BJ (cell line): Measurements from ENCODE around the gene ZFP92. TPM values are rescaled to one million over a fixed set of nuclear protein-coding genes. Genes with fewer than 3 reads are reported as not detected.

Experiments used
- CTCF ChIA-PET: fragments of 350-600 bp; formaldehyde crosslinking; extraction: SDS; loops from one replicate; lab custom pipeline; 2021; ENCODE audit warnings: antibody characterized with exemption, inconsistent platforms; lab: Yijun Ruan, JAX
- POLR2A ChIA-PET: fragments of 300-600 bp; sonication (Branson Sonifier 250); formaldehyde crosslinking; extraction: SDS; loops from one replicate; lab custom pipeline; 2021; ENCODE audit warnings: antibody characterized with exemption; lab: Charles Lee
- DNase-seq: peaks from one replicate; pipeline ENCODE4 v3.0.0-alpha.2; 2011; ENCODE audit warnings: low read depth
- H3K27me3 ChIP-seq: 2 replicates; pipeline ENCODE4 v1.6.0; 2011; ENCODE audit warnings: low read length; ENCODE audit not compliant: control insufficient read depth, insufficient read depth
- H3K36me3 ChIP-seq: 2 replicates; pipeline ENCODE4 v1.5.1; 2011; ENCODE audit warnings: low read length; ENCODE audit not compliant: control insufficient read depth, insufficient read depth
- H3K4me3 ChIP-seq: 2 replicates; pipeline ENCODE4 v1.5.1; 2011; ENCODE audit warnings: low read depth, mild to moderate bottlenecking, control low read depth, low read length
- polyA plus RNA-seq: library from polyadenylated mRNA; depleted of rRNA; stranded (reverse); fragments of >200 nt; gene quantifications from 2 replicates; pipeline ENCODE4 v1.2.3, GENCODE V29; 2011
- TF ChIP-seq, protein P1 (sequence below): IDR thresholded peaks from 2 replicates; pipeline ENCODE4 v1.5.1; 2011; ENCODE audit warnings: low read depth, mild to moderate bottlenecking, control low read depth, inconsistent platforms, low read length, moderate library complexity; ENCODE audit not compliant: insufficient read depth

The ZFP92 gene
- polyA plus RNA-seq, 1 experiment: 0.36 TPM

DNA sequence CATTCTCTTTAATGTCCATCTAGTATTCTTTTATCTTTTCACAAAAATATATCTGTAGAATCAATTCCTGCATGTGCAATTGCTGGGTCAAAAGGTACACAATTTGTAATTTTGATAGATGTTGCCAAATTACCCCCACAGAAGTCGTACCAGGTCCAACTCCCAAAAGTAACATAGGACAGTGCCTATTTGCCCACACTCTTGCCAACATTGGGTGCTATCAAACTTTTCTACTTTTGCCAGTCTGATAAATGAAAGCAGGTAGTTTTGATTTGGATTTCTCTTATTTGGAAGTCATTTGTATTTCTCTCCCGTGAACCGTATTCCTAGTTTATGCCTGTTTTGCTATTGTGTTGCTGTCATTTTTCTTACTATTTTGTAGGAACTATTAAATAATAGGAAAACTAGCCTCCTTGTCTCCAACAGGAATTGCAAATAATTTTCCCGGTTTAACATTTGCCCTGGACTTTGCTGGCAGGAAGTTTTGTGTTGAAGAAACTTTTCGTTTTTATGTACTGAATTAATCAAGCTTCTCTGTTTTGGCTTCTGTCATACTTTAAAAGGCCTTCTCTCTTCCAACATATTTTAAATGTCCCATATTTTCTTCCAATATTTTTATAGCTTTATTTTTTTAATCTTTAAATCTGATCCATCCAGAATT lies 44.3 kb upstream of the ZFP92 start:
- Histone ChIP-seq H3K4me3 (no peak overlapping the region), H3K27me3 (no peaks in the 10 kb centered on the region; the same call in 1 of the 2 replicates), H3K36me3 (no peaks in the 10 kb centered on the region)
- CTCF ChIA-PET: no interaction called here
- POLR2A ChIA-PET: no interaction called here
- no peak for DNase-seq
- TF ChIP-seq, protein P1, sequence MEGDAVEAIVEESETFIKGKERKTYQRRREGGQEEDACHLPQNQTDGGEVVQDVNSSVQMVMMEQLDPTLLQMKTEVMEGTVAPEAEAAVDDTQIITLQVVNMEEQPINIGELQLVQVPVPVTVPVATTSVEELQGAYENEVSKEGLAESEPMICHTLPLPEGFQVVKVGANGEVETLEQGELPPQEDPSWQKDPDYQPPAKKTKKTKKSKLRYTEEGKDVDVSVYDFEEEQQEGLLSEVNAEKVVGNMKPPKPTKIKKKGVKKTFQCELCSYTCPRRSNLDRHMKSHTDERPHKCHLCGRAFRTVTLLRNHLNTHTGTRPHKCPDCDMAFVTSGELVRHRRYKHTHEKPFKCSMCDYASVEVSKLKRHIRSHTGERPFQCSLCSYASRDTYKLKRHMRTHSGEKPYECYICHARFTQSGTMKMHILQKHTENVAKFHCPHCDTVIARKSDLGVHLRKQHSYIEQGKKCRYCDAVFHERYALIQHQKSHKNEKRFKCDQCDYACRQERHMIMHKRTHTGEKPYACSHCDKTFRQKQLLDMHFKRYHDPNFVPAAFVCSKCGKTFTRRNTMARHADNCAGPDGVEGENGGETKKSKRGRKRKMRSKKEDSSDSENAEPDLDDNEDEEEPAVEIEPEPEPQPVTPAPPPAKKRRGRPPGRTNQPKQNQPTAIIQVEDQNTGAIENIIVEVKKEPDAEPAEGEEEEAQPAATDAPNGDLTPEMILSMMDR: no peak

DNA sequence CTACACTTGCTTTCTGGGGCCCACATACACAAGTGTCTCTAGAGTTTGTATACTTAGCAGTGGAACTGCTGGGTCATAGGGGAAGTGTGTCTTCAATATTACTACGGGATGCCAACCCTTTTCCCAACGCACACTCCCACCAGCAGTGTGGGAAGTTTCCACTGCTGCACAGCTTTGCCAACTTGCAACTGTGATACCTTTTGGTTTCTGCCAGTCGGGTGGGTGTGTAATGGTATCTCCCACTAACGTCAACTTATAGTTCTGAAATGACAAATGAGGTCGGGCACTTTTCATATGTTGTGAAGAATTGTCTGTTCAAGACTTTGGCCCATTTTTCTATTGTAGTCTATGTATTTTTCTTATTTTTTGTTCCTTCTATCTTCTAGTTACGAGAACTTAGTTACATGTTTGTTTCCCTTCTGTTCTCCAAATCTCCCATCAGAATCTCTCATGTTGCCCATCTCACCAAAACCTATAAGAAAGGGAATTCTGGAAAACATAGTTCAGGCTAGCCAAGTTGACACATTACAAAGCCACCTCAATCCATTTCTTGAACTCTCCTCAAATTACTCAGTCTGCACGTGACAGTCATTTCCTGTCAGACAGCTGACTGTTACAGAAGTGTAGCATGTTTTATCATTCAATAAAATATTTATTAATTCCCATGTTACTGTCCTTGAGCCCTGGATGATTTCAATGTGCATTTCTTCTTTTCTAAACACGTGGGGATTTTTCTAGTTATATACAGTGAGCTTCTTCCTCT lies 40.8 kb upstream of the ZFP92 start:
- no peaks in the 10 kb centered on the region for H3K27me3 ChIP-seq
- POLR2A ChIA-PET: no interaction called here
- TF ChIP-seq, protein P1: no peak
- no peaks in the 10 kb centered on the region for H3K36me3 ChIP-seq
- CTCF ChIA-PET: no interaction called here
- H3K4me3 ChIP-seq: no peak overlapping the region
- no peak for DNase-seq

DNA sequence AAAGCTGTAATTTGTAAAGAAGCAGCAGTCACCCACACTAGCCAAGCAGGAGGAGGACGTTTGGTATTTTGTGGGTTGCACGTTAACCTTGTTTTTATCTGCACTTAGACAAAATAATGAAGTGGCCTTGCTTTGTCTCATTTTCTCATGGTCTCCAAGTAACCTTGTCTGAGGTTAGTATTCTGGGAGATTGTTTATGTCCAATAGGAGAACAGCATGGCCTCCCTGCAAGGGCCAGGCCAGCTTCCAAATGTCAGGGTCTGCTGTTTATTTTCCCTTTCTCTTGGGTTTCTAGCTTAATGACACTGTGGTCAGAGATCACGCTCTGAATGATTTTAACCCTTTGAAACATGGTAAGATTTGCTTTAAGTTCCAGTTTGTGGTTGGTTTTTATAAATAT lies 40.0 kb upstream of the ZFP92 start:
- DNase-seq: no peak
- no peak overlapping the region for H3K4me3 ChIP-seq
- CTCF ChIA-PET: no interaction called here
- TF ChIP-seq, protein P1: no peak
- no peaks in the 10 kb centered on the region for H3K36me3 ChIP-seq
- POLR2A ChIA-PET: no interaction called here
- no peaks in the 10 kb centered on the region for H3K27me3 ChIP-seq

DNA sequence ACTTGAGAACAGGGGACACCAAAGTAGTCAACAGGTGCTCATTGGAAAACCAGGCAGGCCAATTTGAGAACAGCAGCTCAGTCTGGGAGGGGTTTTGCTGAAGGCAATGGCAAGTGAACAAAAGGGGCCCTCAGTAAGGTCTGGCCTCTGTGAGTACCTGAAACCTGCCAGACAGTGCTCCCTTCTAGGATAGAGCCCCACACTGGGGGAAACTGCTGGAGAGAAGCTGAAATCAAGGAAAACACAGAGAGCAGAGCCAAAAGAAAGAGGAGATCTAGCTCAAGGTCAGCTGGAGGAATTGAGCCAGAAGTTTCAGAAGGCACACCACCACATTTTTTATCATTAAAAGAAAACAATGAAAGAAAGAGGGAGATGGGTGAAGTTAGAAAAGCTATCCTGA lies 38.3 kb upstream of the ZFP92 start:
- H3K36me3 ChIP-seq: no peaks in the 10 kb centered on the region
- no peaks in the 10 kb centered on the region for H3K27me3 ChIP-seq
- ChIA-PET CTCF (no interaction called here), POLR2A (no interaction called here)
- TF ChIP-seq, protein P1: no peak
- DNase-seq: no peak
- H3K4me3 ChIP-seq: no peak overlapping the region

DNA sequence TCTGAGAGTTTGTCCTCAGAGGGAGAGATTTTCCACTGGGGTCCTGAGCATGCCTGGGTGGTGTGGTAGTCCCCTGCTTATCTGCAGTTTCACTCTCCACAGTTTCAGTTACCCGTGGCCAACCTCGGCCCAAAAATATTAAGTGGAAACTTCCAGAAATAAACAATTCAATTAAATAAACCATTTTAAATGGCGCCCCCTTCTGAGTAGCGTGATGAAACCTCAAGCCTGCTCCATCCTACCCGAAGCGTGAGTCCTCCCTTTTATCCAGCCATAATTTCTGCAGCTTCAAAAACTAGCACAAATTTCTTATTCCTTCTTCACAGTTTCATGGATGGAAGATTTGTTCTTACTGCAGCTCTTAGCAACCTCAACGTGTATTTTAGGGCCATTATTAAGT lies 36.8 kb upstream of the ZFP92 start:
- CTCF ChIA-PET: interaction anchor here (1.2 kb wide), 1 partner anchor 19 kb away, joined by 3 read pairs; no protein-coding TSS in a partner anchor

More for the DNA sequence above, 36.8 kb upstream of the ZFP92 start:
- Histone ChIP-seq H3K4me3 (no peak overlapping the region), H3K27me3 (no peaks in the 10 kb centered on the region), H3K36me3 (no peaks in the 10 kb centered on the region)
- POLR2A ChIA-PET: no interaction called here
- TF ChIP-seq, protein P1: no peak
- DNase-seq: no peak
